Ovary (tissue), 3 donors: ENCODE measurements around the gene TRA2A.

Experiments used
- EP300 ChIP-seq: sonication (generic); formaldehyde crosslinking; IDR thresholded peaks from one replicate; pipeline ENCODE4 v1.6.1; 2017; ENCODE audit warnings: antibody characterized with exemption
- POLR2A ChIP-seq: fragments of 450-650 bp; IDR thresholded peaks from one replicate; pipeline ENCODE4 v1.6.1; 2017; ENCODE audit warnings: antibody characterized with exemption, mild to moderate bottlenecking, moderate library complexity
- TF ChIP-seq, protein P1 (sequence below), 3 donors: fragments of 450-650 bp in 2 of 3; fragments of 200-600 bp in 1 of 3; IDR thresholded peaks; one replicate each; pipeline versions ENCODE4 v1.5.1 to v1.8.0; 2016 to 2022; ENCODE audit warnings: antibody characterized with exemption in 3 of 3, mild to moderate bottlenecking in 1 of 3
- donor health status: DM: no; HTN: no; CAD: no.

- TF ChIP-seq POLR2A (no peak), EP300 (no peak)
- TF ChIP-seq, protein P1, sequence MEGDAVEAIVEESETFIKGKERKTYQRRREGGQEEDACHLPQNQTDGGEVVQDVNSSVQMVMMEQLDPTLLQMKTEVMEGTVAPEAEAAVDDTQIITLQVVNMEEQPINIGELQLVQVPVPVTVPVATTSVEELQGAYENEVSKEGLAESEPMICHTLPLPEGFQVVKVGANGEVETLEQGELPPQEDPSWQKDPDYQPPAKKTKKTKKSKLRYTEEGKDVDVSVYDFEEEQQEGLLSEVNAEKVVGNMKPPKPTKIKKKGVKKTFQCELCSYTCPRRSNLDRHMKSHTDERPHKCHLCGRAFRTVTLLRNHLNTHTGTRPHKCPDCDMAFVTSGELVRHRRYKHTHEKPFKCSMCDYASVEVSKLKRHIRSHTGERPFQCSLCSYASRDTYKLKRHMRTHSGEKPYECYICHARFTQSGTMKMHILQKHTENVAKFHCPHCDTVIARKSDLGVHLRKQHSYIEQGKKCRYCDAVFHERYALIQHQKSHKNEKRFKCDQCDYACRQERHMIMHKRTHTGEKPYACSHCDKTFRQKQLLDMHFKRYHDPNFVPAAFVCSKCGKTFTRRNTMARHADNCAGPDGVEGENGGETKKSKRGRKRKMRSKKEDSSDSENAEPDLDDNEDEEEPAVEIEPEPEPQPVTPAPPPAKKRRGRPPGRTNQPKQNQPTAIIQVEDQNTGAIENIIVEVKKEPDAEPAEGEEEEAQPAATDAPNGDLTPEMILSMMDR (IDR thresholded peaks at IDR 0.05), result no peak
Measured at GRCh38 chr7:23545493-23545892, 13.7 kb upstream of the TRA2A start.
